Bronchial smooth muscle cell (primary cell): ENCODE measurements around the gene UGT2B11. TPM values are rescaled to one million over a fixed set of nuclear protein-coding genes. Genes with fewer than 3 reads are reported as not detected.

Source experiments
- total RNA-seq: library from RNA; depleted of rRNA; stranded (reverse); fragments of >200 nt; gene quantifications from 2 replicates; pipeline ENCODE4 v1.2.1, GENCODE V29; 2014

UGT2B11 gene
- not detected in 2 replicates for total RNA-seq

DNA sequence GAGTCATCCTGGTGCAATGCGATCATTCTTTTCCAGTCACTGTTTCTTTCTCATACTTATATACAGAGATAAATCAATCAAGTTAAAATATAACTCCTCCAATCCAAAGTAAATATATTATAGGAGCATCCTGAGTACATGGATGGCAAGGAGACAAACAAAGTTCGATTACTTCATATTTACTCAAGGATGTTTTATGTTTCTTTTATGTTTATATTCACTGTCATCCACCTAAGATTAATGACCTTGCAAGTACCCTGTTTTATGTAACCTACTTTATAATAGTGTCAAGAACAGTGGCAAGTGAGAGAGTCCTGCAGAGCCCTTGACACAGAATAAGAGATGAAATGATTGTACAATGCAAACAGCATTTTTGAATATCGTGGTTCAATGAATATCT lies at the start of gene UGT2B11:
Gene UGT2B11 (minus strand): TSS at position 33 of the 400 bp plus-strand sequence. CDS start 26 bp downstream, at position 7.

Other genes with a start within 250 kb of the UGT2B11 start
- gene UGT2B7, start 118.3 kb downstream of the UGT2B11 start, total RNA-seq: not detected in 2 replicates
- gene UGT2B28, start 65.7 kb upstream of the UGT2B11 start, total RNA-seq: not detected in 2 replicates